NT2/D1 (cell line): ENCODE data around the gene GRM5.

ENCODE experiments used
- SUZ12 ChIP-seq: IDR thresholded peaks from 2 replicates; pipeline ENCODE4 v1.6.1; 2011; ENCODE audit not compliant: insufficient read length, insufficient read depth; ENCODE audit errors: extremely low read depth
- YY1 ChIP-seq: IDR thresholded peaks from 2 replicates; pipeline ENCODE4 v1.6.1; 2011; ENCODE audit not compliant: insufficient read length, insufficient read depth
- ZNF274 ChIP-seq: IDR thresholded peaks from 2 replicates; pipeline ENCODE4 v1.6.1; 2011; ENCODE audit warnings: mild to moderate bottlenecking, low read depth, low read length

- TF ChIP-seq SUZ12 (no peak), ZNF274 (no peak), YY1 (no peak)
Measured at GRCh38 chr11:88534185-88534584, 531.6 kb downstream of the GRM5 start.
